ENCODE measurements around the gene KCNH4.
A peak's percentile ranks its signal among the peaks of the same experiment; 100 is the strongest.
"Not testable (repeated sequence)": the region's sequence is repeated elsewhere in the genome, so short reads cannot be mapped to it uniquely, and the experiment has no call there.

The KCNH4 gene

GRCh38 chr17:42177684-42178083, 3.3 kb downstream of the KCNH4 start:
- DNase-seq = no peak

- no peak for DNase-seq
Observed at GRCh38 chr17:42174126-42174783, 6.7 kb downstream of the KCNH4 start.

GRCh38 chr17:42171831-42172230, 9.1 kb downstream of the KCNH4 start:
- no peak for DNase-seq

GRCh38 chr17:42169351-42169750, 11.6 kb downstream of the KCNH4 start:
- no peak for DNase-seq

GRCh38 chr17:42167807-42168206, 13.1 kb downstream of the KCNH4 start:
- no peak for DNase-seq

- no peak for DNase-seq
Observed at GRCh38 chr17:42166196-42166763, 14.7 kb downstream of the KCNH4 start.

GRCh38 chr17:42165751-42166150, 15.2 kb downstream of the KCNH4 start:
- no peak for DNase-seq

GRCh38 chr17:42163696-42164407, 17.1 kb downstream of the KCNH4 start:
- no peak for DNase-seq

- peak; percentile 9 for DNase-seq
Observed at GRCh38 chr17:42163113-42163512, 17.8 kb downstream of the KCNH4 start.

- DNase-seq = no peak
Observed at GRCh38 chr17:42160531-42160910, 20.4 kb downstream of the KCNH4 start.

GRCh38 chr17:42159796-42160530, 21.0 kb downstream of the KCNH4 start:
- DNase-seq = no peak

- DNase-seq = no peak
Observed at GRCh38 chr17:42155614-42156045, 25.3 kb downstream of the KCNH4 start.

GRCh38 chr17:42153919-42154742, 26.8 kb downstream of the KCNH4 start:
- DNase-seq = no peak

GRCh38 chr17:42146911-42147607, 33.9 kb downstream of the KCNH4 start:
- DNase-seq = no peak

- DNase-seq = not testable (repeated sequence)
Observed at GRCh38 chr17:42143138-42143537, 37.8 kb downstream of the KCNH4 start.

- no peak for DNase-seq
Observed at GRCh38 chr17:42142371-42142896, 38.5 kb downstream of the KCNH4 start.

GRCh38 chr17:42141382-42141781, 39.6 kb downstream of the KCNH4 start:
- DNase-seq = no peak

- not testable (repeated sequence) for DNase-seq
Observed at GRCh38 chr17:42140690-42141089, 40.3 kb downstream of the KCNH4 start.

GRCh38 chr17:42138749-42139492, 42.0 kb downstream of the KCNH4 start:
- no peak for DNase-seq

- no peak for DNase-seq
Observed at GRCh38 chr17:42136654-42137051, 44.3 kb downstream of the KCNH4 start.
